Effector CD8-positive, alpha-beta T cell (primary cell): ENCODE results near the gene AXL.

ENCODE experiments used
- DNase-seq: peaks from one replicate; lab custom pipeline; 2025; lab: John Stamatoyannopoulos, UW

The AXL gene

DNA sequence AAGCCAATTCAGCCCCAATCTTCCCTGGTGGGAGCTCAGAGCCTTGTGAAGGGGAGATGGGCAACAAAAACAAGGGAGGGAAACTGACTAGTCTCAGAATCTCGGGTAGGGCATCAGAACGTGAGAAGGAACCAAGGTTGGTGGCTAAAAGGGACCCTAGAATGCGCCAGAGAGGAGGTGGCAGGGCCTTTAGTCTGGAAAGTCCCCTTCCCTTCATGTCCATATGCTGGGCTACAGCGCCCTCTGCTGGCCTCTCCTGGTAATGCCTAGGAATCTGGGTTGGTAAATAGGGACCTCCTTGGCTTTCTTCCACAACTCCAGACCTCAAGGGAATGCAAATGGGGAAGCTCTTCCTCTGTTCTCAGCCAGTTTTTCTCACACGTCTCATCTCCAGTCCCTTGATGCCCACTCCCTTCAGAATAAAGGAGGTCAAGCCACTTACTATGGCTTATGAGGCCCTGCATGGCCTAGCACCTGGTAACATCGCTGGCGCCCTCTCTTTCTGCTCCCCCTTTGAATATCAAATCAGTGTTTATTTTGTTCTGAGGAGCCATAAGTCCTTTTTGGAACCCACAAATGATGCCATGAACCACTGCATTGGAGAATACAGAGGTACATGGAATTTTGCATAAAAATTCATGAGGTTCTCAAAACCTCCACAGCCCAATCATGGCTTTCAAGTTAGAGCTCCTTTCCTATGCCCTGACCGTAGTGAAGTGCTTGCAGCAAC is 89.6 kb downstream of the AXL start:
- peak; percentile 96 for DNase-seq

DNA sequence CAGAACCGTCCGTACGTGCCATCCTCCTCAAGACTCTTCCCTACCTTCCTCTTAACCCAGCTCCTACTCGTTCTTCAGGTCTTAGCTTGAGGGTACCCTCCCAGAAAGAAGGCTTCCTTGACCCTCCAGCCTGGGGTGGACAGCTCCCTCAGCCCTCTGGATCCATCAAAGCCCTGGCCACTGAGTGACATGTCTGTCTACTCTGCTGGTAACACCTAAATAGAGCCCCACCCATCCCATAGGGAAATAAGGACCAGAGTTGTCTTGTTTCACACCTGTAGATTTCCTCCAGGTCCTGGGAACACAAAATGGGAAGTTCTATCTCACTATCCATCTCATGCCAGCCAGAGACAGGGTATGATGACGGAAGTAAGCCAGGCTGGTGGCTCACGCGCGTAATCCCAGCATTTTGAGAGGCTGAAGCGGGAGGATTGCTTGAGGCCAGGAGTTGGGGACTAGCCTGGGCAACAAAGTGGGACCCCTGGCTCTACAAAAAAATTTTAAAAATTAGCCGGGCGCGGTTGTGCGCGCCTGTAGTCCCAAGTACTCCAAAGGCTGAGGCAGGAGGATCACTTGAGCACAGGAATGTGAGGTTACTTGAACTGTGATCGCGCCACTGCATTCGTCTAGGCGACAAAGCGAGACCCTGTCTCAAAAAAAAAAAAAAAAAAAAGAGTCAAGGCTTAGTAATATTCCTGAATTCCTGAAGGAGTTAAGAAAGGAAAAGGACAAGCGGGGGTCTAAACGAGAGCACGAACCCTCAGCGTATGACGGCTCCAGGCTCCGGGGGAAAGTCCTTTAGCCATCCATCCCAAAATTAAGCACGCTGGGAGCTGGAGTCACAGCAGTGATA is 90.4 kb downstream of the AXL start:
- DNase-seq, result no peak

DNA sequence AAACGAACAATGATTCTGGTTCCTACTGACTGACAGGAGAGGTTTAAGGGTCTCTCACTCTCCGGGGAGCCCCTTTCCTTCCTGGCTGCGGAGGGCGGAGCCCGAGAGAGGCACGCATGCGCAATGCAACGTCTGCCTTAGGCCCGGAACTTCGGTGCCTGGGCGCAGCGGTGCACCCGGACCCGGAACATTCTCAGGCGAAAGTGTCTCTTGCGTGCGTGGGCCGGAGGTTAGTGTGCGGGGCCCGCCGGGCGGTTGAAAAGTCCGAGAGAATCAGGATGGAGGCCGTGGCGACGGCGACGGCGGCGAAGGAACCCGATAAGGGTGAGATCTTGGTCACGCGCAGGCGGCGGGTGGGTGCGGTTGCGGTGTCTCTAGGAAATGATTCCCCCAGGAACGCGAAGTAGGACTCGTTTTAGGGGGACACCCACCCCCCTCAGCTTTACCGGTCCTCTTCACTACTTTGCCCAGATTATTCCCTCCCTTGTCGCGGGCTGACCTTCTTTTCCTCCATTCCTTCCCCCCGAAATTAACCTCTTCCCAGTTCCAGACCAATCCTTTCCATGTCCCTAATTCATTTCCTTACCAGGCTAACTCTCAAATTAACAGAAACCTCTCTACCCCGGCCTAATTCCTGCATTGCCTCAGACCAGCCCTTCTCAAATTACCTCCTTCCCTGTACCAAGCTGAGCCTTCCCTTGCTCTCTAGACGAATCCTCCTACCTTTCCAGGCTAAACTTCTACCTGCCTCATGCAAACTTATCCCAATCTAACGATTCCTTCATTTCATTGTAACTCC is 91.2 kb downstream of the AXL start, which contains the start of gene CCDC97:
CCDC97 (plus strand) TSS at position 140 of the 799 bp plus-strand sequence; CDS start at position 279, 139 bp downstream.
- peak; percentile 85 for DNase-seq

DNA sequence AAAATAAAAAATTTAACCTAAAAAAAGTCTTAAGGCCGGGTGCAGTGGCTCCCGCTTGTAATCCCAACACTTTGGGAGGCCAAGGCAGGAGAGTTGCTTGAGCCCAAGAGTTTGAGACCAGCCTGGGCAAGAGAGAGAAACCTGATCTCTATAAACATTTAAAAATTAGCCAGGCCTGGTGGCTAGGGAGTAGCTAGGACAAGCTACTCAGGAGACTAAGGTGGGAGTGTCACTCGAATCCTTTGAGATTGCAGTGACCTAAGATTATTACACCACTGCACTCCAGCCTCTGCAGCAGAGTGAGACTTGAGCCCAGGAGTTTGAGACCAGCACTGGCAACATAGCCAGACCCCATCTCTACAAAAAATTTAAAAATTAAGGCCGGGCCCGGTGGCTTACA is 92.0 kb downstream of the AXL start:
- DNase-seq, result no peak
